Activated CD4-positive, alpha-beta T cell treated with anti-CD3 and anti-CD28 coated beads, Interleukin-2, Interleukin-4, amounts not matched to agents 100 ng/mL and 50 ng/mL, durations not matched to agents 16 hours and 8 hours (primary cell): ENCODE results near the gene GABRB2.

Experiments used
- DNase-seq: peaks from one replicate; pipeline ENCODE4 v3.0.0-alpha.2; 2020; ENCODE audit warnings: low spot score

GABRB2 gene

GRCh38 chr5:161387121-161387520 lies 159.4 kb downstream of the GABRB2 start:
- DNase-seq = no peak

DNA sequence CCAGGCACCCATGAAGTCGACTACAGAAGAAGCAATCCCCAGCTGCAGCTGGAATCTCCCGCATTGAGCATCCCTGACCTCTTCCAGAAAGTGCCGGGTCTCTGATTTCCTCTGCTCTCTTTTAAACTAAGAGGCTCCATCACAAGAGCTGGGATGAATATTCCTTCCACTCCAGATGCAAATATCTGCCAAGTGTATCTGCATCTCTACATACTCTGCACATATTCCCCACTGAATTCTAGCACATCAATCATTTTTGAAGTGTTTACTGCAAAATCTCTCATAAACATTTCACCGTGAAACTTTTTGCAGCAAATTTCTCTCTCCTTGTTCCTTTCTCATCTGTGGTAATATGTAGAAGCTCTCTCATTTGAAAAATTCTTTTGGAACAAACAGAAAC lies 161.5 kb downstream of the GABRB2 start:
- no peak for DNase-seq

DNA sequence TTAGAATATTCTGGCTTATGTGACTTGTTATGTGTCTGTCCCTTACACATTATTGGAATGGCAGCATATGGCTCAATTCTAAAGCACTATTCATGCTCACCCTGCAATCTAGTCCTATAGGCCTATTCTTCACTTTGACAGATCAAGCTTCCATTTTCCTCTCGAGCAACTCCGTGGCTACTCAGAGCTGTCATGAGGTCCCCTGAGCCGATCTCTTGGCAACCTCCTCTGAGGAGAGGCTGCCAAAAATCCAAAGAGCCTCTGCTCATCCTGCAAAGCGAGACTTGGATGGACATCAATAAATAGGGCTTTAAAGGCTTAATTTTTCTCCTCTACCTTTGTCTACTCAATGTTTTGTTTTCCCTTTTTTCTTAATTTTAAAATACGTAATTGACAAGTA lies 163.8 kb downstream of the GABRB2 start:
- no peak for DNase-seq

DNA sequence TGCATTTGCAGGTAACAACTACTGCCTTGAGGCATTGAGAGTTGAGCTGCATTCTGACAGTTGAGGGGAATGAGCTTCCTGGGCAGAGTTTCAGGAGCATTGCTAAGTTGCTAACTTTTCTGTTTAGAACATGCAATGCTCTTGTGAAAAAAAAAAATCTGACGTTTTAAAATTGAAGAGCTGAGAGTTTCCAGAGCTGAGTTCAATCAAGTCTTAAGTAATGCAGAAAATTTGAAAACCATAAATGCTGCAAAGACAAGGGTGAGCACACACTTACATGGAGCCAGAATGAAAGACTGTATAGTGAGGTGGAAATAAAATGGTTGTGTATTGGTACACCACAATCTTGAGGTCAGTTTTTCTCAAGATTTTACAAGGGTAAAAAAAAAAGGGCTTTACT lies 166.0 kb downstream of the GABRB2 start:
- DNase-seq = no peak

DNA sequence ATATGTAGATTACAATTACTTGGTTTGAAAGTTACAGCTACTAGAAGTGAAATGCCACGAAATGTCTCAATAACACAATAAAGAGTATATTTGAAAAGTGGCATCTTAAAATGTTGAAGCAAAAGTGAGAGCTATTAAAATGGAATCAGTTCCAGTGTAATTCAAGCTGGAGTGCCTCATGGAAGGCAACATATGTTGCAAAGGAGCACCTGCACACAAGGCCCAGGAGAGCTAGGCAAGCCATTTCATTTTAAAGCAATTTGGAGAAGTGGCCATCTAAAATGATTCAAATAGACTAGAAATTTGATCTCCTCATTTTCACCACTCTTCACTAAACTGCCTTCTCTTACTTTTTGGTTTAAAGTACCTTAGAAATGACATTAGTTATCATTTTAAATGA lies 167.8 kb downstream of the GABRB2 start:
- no peak for DNase-seq

DNA sequence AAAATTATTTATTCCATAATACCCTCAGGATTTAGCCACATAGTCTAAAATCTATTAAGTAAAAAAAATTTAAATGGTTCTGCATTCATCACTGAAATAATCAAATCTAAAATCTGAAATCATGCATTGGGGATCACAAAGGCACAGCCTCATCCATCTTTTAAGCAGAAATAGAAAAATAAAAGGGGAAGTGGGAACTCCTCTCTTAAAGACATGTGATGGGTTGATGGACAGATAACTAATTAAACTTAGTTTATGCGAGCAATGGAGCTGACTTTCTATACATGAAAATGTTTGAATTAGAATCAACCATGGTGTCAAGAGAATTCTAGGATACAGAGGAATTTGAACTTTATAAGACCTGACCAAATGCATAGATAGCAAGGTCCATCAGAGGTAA lies 170.5 kb downstream of the GABRB2 start:
- DNase-seq = no peak

DNA sequence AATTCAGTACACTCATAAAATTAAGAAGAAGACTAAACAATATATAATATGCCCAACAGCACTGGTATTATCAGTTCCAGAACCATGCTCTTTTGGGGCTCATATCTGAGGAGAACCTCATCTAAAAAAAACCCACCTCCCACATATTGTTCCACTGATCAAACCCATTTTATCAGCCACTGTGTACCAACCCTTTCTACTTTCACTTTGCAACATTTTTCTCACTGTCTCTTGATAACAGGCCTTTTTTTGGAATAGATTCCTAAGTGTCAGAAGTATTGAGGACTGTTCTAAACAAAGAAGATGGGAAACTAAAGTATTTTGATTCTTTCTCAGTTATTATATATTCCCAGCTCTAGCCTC lies 173.2 kb downstream of the GABRB2 start:
- no peak for DNase-seq

GRCh38 chr5:161372682-161373344 lies 173.7 kb downstream of the GABRB2 start:
- DNase-seq = no peak

DNA sequence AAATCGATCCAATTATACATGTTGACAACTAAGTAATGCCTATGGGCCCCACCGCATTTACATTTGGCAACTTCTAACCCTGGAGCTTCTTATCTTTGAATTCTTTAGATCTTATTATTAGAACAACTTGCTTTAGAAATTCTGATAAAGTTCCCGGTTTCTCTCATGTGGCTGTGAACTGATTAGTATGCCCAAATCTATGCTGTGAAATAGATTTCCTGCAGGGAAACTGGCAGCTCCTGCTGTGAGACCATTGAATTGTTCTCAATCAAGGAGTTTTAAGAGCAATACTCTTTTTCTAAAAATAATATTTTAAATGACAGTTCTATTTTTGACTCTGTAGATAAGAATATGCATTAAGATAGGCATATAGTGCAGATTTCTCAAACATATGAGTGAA lies 177.5 kb downstream of the GABRB2 start:
- DNase-seq = no peak

- no peak for DNase-seq
These were observed 188.1 kb downstream of the GABRB2 start for GRCh38 chr5:161358446-161358845.

GRCh38 chr5:161344234-161344633 lies 202.3 kb downstream of the GABRB2 start:
- DNase-seq = no peak

DNA sequence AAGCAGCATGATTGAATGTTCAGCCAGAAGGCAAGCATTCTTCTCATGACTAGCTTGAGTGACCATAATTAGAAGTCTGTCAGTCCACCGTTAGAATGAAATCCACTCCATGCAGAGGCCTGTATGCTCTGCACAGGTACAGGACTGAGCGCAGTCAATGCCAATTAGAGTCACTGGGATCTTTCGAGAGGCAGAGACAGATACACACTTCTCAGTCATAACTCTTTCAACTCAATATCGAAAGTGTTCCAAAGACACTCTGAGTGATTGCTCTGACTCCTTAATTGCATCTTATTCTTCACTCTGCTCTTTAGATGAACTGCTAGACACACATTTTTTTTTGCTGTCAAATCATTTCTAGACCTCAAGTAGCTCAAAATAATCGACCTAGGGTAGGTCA lies 203.6 kb downstream of the GABRB2 start:
- DNase-seq = no peak

DNA sequence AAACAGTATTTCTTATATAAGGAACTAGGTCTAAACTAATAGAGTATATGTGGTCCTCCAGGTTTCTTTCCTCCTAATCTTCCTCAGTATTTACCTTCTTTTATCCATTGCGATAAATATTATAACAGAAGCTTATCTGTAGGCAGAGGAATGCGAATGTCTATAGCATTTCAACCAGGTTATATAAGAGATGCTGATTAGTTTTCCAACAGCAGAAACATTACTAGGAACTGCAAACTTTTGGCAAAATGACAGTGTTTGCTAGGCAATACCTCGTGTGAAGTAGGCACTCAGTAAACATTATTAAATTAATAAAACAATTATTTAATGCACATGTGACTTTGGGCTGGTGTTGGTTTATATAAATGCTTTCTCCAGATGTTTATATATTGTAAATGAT lies 206.5 kb downstream of the GABRB2 start:
- no peak for DNase-seq

GRCh38 chr5:161333194-161333880 lies 213.2 kb downstream of the GABRB2 start:
- DNase-seq = no peak

- no peak for DNase-seq
These were observed 214.2 kb downstream of the GABRB2 start for GRCh38 chr5:161332343-161332742.

GRCh38 chr5:161314033-161314432 lies 232.5 kb downstream of the GABRB2 start:
- DNase-seq = no peak

DNA sequence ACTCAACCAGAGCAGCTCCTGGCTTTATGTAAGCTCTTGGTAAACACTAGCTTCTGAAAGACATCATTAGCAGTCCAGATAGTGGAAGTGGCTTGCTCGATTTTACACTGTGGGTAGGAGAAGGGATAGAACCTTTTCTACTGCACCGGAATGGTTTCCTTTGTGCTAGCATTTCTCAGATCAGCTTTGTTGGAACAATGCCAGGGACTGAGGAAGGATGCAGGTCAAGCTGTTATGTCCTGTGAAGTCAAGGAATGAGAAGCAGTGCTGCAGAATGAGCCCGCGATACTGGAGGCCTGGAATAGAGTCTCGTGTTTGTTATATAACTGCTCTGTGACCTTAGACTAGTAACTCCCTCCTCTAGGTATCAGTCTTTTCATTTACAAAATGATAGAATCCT lies 233.6 kb downstream of the GABRB2 start:
- DNase-seq = no peak

DNA sequence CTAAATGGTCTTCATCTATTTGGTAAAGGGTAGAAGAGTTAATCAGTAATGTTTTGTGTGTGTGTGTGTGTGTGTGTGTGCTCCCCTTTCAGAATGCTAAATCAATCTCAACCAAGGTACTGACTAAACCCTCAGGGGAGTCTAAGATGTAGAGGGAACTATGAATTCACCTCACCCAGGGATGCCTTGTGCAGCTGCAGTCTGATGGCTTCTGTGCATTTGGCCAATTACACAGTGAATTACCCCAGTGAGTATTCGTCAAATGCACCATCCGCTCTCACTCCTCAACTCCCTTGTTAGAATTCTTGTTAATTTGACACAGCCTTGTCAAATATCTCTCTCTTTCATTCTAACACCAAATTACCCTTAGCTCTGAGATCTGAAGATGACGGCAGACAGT lies 234.6 kb downstream of the GABRB2 start:
- no peak for DNase-seq

DNA sequence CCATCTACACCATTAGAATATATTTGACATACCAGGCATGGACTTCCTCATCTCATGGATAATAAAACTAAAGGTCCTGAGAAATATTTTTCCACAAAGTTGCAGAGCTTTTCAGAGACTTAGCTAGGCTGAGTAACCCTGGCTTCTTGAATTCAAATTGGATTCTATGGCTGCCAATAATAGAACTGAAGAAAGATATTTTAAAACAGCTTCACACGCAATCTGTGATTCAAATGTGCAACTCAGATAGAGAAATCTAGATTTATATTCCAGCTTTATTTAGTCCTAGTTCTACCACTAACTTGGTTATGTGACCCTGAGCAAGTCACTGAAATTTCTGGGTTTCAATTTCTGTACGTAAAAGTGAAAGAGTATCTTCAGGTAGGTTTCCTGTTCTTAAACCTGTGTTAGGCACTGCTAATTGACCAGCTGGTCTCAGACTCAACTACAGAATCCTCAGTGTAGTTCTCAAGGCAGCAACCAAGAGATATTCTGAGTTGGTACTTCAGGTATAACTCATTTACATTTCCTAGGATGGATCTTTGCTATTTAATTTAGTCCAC lies 235.3 kb downstream of the GABRB2 start:
- DNase-seq = no peak

GRCh38 chr5:161306351-161306995 lies 240.1 kb downstream of the GABRB2 start:
- no peak for DNase-seq

GRCh38 chr5:161305601-161306000 lies 240.9 kb downstream of the GABRB2 start:
- no peak for DNase-seq

DNA sequence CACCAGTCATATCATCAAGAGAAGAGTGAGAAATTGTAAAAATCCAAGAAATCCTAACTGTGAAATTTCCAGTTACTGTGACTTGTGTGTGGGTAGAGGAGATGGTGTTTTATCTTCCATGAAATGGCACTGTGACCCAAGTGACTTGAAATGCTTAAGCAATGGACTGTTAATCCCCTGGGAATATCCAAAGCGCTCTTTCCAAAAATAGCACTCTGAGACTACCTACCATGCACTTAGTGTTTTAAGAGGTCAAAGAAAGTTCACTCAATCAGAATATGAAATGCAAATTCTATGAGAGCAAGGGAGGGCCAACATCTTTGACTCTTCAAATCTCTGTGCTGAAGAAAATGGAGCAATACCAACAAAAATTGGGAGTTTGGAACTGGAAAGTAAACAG lies 244.0 kb downstream of the GABRB2 start:
- DNase-seq = no peak

GRCh38 chr5:161301586-161301985 lies 244.9 kb downstream of the GABRB2 start:
- no peak for DNase-seq
